ENCODE results near the gene FAM114A2.
A peak's percentile ranks its signal among the peaks of the same experiment; 100 is the strongest.
"Not testable (repeated sequence)": the region's sequence is repeated elsewhere in the genome, so short reads cannot be mapped to it uniquely, and the experiment has no call there.

FAM114A2 gene

DNA sequence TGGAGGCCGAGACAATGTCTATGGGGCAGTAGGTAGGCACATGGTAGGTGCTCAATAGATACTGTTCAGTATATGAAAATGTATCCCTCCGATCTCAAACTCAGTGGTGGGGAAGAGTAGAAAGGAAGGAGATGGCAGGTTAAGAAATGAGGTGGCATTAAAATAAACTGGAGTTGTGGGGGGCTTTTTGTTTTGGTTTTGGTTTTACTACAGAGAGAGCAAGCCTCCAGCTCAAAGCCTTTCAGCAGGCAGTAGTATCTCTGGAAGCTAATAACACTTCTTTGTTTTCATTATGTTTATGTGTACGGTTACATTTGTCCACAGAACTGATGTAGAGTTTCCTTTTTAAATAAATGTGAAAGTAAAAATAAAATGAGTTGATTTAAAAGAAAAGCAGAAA lies 8.6 kb upstream of the FAM114A2 start:
- DNase-seq (ENCODE audit: low spot score), result no peak

DNA sequence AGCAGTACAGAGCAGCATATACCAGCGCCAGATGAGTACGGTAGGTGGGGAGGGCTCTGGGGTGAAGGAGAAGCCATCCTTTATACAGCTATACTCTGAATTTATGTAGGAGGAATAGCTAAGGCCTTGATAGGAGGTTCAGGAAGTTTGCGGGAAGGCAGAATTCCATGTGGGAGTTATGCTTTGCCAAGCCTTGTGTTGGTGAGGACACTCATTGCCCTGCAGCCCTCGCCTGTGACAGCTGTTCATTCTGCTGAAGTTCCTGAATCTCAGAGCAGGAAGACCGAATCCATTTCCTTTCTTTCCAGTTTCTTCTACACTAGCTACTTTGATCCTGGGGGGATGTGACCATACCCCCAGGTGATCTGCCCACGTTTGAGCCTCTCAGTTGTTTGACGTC lies 7.8 kb upstream of the FAM114A2 start:
- DNase-seq (ENCODE audit: low spot score), result no peak

DNA sequence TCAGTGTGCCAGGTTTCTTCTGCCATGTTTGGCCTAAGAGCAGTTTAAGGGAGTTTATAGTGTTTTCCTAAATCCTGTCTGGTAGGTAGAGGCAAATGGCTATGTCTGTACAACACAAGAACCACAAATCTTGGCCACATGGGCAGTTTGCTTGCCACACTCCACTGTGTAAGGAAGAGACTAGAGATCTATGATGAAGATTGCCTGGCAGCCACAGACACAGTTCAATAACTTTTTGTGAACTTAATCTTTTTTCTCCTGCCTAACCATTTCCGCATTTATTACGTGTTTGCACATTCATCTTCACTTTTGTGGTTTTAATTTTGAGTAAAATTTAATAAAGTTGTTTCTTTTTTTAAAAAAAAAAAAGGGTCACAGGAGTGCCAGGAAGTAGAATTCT lies 5.9 kb upstream of the FAM114A2 start:
- no peak for DNase-seq (ENCODE audit: low spot score)

DNA sequence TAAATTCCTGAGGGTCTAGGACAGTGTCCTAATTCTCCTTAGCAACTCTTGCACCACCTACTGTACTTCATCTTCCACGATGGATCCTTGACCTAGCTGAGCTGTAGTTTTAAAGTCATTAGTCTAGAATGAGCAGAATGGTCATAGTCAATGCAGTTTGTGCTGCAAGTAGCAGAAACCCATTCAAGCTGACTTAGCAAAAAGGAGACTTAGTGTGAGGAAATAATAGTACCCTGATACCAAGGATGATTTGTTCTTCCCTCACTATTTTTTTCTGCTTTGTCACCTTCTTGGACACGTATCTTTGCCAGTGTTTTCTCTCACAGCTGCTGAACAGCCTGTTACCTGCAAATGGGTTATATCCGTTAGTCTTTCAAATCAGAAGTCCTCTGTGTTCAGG lies 5.4 kb upstream of the FAM114A2 start:
- DNase-seq (ENCODE audit: low spot score), result no peak

DNA sequence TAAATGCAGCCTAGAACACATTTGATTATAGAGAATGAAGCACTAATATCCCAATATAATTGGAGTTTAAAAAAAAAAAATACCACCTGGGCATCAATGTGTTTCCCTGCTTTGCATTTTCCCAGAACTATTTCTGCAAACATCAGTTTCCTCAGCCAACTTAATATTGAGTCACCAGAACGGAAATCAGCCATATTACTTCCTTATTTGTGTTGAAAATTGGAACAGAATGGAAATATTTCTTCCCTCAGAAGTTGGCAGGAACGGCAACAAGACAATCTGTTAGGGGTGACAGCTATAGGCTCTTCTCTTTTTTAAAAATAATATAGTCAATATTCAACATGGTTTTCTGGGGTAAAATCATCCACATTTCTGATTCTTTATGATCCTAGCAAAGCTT lies 4.1 kb upstream of the FAM114A2 start:
- DNase-seq (ENCODE audit: low spot score), result no peak

DNA sequence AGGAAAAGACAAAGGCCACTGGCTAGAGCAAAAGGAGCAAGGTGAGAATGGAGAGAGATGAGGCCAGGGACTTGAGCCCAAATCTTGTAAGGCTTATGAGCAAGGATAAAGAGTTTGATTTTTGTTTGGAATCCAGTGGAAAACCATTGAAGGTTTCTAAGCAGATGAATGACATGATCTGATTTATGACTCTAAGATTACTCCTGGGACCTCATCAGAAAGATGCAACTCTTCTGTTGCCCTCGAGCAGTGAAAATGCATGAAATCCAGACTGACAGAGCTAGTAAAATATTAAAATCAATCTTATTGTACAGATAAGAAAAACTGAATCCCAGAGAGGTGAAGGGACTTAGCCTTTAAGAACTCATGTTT lies 734 bp upstream of the FAM114A2 start:
- peak; percentile 20 for DNase-seq (ENCODE audit: low spot score)

DNA sequence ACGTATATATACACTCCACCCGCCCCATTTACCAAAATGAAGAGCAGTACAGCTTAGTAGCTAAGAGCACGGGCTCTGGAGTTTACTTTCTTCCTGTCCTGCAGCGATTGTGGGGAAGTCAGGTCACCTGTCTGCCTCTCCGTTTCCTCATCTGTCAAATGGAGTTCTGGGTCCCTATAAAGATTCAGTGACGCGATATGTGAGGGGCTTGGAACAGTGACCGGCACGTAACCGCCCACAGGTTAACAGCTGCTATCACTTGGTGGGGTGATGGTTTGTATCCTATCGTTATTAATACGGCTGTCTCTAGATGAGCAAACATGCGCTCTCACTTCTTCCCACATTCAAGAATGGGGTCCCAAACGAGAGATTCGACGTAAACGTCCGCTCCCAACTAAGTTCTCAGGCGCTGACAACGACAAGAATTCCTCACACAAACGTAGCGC lies 426 bp downstream of the FAM114A2 start:
- peak; percentile 47 for DNase-seq (ENCODE audit: low spot score)

DNA sequence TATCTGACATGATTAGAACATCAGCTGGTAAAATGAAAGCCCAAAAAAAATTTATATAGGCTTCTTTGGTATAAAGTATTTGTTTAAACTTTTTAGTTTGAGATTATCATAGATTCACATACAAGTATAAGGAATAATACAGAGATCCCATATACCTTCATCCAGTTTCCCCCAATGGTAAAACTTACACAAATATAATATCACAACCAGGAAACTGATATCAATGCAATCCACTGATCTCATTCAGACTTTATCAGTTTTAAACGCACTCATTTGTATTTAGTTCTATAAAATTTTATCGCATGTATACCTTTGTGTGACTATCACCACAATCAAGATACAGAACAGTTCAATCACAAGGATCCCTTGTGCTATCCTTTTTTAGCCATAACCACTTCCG lies 3.8 kb downstream of the FAM114A2 start:
- DNase-seq (ENCODE audit: low spot score), result no peak

DNA sequence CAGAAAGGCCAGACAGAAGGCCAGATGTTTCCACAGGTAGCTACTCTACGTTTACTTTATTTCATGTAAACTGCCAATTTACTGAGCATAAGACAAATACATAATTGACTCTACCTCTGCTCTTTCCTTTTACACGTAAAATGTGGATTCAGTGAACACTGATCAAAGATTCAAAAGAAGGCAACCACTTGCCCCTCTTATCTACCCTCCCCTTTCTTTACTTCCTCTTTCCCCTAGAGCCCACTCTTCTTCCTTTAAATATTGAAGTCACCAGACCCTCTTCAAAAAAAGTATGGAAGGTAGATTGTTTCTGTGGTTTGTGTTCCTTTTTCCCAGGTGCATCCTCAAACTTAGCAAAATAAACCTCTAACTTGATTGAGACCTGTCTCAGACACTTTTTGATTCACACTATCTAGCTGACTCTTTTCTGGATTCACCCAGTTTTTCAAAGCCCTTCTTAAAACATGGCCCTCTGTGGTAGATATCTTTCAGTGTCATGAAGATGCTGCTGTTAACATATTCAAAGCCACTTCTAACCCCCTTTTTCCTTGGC lies 6.7 kb downstream of the FAM114A2 start:
- DNase-seq (ENCODE audit: low spot score), result no peak

DNA sequence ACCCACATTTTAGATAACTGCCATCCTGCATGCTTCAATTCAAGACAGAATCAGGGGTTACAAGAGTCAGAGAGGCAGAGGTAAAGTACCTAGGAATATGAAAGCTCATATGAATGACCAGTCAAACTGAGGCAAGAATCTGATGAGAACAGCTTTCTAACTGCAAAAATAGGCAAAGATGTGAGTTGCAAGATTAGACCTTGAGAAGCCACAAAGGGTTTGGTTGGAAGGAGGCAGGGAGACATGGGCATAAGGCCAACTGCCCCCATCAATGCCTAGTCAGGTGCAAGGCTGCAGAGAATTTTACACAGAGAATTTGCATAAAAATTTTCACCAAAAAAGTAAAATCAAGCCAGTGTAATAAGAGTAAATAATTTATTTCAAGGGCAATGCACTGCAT lies 12.8 kb downstream of the FAM114A2 start:
- no peak for DNase-seq (ENCODE audit: low spot score)

DNA sequence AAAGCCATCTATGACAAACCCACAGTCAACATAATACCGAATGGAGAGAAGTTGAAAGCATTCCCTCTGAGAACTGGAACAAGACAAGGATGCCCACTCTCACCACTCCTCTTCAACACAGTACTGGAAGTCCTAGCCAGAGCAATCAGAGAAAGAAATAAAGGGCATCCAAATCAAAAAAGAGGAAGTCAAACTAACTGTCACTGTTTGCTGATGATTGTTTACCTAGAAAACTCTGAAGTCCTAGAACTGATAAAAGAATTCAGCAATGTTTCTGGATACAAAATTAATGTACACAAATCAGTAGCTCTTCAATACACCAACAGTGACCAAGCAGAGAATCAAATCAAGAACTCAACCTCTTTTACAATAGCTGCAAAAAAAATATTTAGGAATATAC lies 19.8 kb downstream of the FAM114A2 start:
- DNase-seq (ENCODE audit: low spot score), result not testable (repeated sequence)

DNA sequence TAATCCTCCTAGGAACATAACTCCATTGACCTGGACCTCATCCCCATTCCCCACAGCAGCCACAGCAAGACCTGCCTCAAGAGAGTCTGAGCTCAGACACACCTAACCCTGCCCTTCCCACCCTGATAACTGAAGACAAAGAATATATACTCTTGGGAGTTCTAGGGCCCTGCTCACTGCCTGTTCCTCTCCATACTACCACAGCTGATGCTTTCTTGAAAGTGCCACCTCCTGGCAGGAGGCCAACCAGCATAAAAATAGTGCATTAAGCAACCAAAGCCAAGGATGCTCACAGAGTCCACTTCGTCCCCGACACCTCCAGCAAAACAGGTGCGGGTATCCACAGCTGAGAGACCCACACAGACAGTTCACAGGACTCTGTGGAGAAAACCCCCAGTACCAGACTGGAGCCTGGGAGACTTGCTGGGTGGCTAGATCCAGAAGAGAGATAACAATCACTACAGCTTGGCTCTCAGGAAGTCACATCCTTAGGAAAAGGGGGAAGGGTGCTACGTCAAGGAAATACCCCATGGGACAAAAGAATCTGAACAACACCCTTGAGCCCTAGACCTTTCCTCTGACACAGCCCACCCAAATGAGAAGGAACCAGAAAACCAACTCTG lies 23.5 kb downstream of the FAM114A2 start:
- no peak for DNase-seq (ENCODE audit: low spot score)

DNA sequence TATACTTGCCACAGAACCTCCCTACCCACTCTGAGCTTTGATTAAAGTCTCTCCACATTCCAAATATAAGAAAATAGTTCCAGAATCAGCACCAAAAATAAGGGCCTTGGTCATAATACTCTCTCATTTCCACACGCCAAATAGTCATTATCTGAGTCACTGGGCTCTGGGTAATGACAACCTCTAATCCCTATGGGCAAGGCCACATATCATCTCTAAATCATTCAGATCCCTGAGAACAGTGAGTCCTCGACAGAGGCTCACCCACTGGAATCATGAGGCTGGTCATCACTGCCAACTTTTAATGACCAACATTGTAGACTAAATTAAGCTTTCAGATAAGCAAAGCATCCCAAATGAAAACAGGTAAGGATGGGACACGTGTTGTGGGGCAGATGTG lies 28.1 kb downstream of the FAM114A2 start:
- DNase-seq (ENCODE audit: low spot score), result peak; percentile 45

DNA sequence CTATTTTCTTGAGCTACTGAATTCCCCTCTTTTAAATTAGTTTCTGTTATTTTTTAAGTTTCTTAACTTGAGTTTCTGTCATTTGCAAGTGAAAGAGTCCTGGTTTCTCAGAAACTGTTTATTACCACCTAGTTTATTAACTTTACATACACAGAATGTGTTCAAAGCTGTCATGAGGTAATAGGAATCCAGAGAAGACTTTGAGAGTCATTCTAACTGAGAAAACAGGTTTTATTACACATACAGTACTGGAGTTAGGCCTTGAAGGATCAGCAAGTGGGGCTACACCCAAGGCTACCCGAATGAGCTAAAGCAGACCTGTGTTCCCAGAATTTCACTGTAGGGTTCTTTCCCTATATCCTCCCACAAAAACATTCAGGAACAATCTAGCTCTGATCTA lies 33.1 kb downstream of the FAM114A2 start:
- no peak for DNase-seq (ENCODE audit: low spot score)

DNA sequence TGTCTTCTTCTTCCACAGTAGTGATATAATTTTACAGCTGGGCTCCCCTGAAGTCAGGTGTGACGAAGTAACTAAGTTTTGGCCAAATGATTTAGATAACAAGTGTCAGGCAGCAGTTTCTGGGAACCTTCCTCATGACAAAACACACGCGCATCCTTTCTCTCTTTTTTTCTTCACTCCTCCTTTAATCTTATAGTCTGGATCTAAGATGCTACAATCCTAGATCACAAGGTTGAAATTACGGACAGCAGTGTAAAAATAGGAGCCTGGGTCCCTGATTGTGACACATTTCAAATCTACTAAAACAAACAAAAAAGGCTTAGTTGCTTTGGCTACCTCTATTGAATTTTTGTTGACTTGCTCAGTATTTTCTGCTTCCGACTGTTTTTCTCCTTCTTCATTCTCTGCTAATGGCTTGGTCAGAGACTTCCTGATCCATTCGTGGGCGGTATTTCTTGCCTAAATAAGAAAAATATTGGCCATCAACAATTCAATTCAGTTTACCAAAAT lies 36.1 kb downstream of the FAM114A2 start:
- no peak for DNase-seq (ENCODE audit: low spot score)

DNA sequence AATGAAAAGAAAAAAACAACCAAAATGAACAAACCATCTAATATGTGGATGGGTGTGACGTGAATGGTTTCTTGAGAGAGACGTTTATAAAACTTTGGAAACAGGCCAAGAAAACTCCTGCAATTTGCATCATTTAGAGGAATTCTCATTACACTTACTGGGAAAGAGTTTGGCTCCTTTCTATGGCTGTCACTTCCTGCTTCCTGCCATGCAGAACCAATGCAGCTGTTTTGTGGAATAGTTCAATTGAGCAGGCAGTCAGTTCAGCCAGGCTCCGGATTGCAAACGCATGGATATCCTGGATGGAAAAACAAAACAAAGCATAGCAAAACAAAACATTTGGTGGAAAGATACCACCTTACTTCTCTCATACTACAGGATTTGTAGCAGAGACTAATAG lies 36.6 kb downstream of the FAM114A2 start:
- DNase-seq (ENCODE audit: low spot score), result no peak

DNA sequence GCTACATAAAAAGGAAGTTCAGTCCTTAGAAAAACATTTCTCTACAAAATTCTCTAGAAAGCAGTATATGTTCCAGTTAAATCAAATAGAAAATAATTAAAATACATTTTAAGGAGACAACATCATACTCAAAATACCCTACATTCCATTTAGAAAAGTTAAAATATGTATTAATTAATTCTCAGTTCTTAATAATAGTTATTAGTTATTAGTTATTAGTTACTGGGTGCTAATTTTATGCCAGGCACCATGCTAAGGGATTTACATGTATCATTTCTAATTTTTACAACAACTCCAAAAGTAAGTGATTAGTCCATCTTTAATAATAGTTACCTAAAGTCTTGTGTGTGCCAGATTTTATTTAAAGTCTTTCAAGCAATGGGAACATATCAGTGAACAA lies 38.0 kb downstream of the FAM114A2 start:
- DNase-seq (ENCODE audit: low spot score), result no peak

DNA sequence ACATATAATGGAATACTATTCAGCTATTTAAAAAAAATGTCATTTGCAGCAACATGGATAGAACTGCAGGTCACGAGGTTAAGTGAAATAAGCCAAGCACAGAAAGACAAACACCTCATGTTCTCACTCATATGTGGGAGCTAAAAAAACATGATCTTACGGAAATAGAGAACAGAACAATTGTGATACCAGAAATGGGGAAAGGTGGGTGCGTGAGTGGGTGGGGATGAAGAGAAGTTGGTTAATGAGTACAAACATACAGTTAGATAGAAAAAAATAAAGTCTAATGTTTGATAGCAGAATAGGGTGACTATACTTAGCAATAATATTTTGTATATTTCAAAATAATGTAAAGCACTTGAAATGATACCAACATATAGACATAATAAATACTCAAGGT lies 38.7 kb downstream of the FAM114A2 start:
- DNase-seq (ENCODE audit: low spot score), result no peak

DNA sequence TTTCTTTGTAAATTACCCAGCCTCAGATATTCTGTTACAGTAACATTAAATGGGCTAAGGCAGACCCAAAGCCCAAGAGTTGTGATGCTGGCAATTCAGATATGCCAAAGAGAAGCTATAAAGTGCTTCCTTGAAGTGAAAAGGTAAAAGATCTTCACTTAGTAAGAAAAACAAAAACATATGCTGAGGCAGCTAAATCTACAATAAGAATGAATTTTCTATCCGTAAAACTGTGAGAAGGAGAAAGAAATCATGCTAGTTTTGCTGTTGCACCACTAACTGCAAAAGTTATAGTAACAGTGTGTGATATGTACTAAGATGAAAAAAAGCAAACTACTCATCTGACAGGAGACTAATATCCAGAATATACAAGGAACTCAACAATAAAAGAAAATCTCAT lies 39.9 kb downstream of the FAM114A2 start:
- no peak for DNase-seq (ENCODE audit: low spot score)

DNA sequence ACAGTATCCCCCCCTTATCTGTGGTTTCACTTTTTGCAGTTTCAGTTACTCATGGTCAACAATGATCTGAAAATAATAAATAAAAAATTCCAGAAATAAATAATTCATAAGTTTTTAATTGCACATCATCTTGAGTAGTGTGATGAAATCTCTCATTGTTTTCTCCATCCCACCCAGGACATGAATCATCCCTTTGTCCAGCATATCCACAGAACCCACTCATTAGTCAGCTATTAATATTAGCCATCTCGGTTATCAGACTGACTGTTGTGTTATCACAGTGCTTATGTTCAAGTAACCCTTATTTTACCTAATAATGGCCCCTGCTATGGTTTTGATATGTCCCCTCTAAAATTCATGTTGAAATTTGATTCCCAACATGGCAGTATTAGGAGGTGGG lies 40.7 kb downstream of the FAM114A2 start:
- no peak for DNase-seq (ENCODE audit: low spot score)

DNA sequence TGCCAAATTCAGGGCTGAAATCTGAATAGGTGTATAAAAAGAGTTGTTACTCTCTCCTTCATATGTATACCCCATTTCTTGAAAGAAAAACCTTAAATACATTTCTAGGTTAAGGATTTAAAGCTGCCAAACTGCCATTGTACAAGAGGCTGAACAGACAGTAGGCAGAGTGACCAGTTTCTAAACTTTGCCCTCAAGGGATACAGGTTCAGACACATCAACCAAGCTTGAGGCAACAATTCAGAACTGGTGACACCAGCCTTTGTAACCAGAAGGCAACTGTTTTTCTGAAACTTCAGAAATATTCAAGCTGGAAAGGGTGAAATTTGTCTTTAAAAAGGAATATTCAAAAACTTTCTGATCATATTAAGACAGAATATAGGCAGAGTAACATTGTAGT lies 47.5 kb downstream of the FAM114A2 start:
- no peak for DNase-seq (ENCODE audit: low spot score)

DNA sequence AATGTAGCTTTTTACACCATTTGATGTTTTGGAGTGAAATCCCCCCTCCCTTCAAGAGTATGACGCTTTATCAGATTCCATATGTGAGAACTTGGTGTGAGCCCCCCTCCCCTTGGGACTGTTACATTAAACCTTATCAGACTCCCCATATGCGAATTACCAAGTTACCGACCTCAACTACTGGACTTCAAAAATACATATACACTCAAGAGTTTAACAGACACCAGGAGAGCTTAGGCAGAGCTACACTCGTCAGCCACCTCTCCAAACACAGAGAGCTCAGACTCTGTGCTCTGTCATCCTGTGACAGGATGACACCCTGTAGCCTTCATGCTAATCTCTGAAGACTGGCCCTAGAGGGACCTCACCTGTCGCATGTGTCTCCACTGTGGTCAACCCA lies 50.2 kb downstream of the FAM114A2 start:
- no peak for DNase-seq (ENCODE audit: low spot score)

DNA sequence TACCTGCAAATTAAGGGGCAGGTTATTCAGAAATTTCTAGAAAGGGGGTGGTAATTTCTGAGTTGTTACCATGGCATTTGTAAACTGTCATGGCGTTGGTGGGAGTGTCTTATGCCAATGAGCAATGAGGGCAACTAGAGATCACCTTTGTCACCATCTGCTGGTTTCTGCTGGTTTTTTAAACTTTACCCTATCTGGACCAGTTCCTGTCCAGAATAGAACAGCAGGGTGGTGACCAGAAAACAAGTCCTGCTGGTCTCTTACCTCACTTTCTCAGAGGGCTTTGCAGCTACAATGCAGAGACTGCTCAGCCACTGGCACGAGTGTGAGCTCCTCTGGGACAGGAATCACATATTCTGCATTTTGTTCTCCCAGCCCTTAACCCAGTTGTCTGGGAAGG lies 51.4 kb downstream of the FAM114A2 start:
- no peak for DNase-seq (ENCODE audit: low spot score)

DNA sequence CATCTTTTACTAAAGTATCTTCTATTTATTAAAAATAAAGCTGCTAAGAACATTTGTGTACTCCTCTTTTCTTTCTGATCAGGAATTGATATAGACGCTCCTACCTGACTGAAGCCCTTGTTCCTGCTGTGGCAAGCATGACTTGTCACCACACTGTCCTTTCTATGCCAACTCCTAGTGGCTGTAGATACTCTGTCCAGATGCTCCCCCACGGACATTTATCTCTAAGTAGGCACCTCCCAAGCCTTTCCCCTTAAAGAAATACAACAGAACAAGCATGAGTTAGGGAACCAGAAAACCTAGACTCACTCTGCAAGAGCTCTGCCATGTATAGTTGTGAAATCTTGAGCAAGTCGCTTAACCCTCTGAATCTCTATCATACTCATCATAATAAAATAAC lies 53.2 kb downstream of the FAM114A2 start:
- DNase-seq (ENCODE audit: low spot score), result no peak
